Measurements from ENCODE around the gene KIAA0825.
"Not testable (repeated sequence)": the region's sequence is repeated elsewhere in the genome, so short reads cannot be mapped to it uniquely, and the experiment has no call there.

KIAA0825 gene

DNA sequence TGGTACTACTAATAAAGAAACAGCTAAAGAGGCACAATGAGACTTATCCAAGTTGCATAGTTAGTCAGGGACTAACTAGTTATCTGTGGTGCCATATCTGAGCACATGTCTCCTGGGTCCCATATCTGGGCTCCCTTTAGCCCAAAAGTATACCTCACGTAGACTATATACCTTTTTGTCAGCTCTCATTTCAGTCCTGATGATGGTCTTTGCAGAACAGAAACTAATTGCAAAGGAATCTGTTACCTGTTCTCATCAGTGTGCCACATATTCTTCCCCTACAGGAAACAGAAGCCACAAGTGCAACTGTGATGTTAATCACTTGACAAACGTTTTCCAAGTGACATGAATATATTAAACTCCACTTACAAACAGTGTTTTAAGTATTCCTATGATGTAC is 395.2 kb downstream of the KIAA0825 start:
- DNase-seq, result no peak

DNA sequence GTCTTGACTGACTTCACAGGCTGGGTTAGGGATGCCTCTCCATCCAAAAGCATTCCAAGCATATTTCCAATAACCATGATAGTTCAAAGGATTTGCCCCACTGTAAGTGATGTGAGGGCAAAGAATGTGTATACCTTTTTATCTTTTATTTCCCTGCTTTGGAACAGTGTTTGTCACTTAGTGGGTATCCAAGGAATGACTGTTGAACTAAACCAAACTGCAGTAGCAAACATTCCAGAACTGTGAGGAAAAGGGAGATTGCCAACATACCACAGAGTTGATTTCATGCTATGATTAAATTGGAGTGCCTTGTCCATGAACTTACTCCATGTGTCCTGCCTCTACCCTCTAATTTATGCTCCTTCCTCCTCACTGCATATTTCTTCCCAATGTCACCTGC is 400.0 kb downstream of the KIAA0825 start:
- DNase-seq, result no peak

DNA sequence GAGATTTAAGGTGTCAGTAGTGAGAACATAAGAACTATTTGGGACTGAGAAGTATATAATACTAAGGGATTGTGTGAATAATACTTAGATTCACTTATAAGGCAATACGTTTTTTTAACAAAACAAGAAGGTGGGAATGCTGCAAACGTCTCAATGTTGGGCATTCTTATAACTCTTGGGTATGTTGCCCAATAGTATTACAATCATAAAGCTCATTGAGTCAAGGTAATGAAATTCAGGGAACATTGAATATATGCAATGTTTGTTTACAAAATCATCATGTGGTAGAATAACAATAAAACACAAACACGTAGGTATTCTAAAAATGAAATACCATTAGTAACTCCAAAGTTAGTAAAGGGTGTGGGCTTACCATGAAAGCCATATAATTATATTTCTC is 400.7 kb downstream of the KIAA0825 start:
- DNase-seq, result no peak

DNA sequence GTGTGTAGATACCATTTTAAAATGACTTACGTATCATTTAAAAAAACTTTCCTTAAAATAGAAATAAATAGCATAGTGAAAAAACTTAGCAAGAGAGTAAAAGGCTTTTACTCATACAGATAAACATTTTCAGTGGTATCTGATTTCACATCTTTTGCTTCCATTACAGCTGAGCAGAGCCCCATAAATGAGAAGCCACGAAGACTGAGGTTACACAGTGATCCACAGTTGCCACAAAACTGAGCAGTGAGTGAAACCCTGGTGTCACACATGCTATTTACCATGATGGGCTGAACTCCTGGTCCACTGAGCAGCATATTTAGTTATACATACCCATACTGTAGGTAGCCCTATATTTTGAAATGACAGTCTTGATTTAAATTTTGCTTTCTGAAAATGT is 401.2 kb downstream of the KIAA0825 start:
- DNase-seq, result no peak

DNA sequence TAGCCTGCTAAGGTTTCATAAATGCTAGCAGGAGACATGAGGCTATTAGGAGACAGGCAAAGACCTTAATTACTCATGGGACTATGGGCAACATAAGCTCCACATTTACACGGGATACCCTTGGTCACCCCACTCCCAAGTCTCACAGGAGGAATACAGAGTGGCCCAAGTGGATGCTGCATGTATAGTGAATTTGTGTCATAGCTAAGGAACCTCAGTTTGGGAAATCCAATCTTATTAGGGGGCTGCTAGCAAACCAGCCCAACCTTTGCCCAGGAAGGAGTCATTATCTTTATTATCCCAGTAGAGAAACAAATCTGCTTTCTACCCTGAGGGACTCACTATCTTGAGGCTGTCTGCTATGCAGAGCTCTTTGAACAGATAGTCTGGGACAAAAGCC is 405.9 kb downstream of the KIAA0825 start:
- no peak for DNase-seq

DNA sequence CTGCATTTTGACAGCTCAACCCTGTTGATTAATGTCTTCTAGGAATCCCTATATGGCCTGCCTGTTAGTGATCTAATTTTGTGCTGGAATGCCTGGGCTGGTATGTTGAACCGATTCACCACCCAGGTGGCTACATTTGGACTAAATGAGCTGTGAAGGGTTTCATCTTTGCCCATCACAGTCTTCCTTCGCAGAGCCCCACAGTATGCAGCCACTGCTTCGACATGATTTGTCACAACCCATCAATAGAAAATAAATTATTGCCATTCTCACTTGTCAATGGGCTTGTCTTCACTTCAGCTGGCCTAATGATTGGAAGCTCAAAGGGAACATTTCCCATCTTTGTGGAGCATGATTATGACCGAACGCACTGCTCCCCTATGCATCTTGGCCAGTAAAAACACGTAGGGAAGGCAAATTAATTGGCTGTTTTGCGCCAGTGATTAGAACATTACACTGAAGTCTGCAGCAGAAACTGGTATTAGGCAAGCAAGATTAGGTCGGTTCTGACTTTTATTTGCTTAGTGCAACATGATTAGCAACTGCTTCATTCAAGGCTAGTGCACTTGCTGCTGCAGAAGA is 408.5 kb downstream of the KIAA0825 start:
- no peak for DNase-seq

DNA sequence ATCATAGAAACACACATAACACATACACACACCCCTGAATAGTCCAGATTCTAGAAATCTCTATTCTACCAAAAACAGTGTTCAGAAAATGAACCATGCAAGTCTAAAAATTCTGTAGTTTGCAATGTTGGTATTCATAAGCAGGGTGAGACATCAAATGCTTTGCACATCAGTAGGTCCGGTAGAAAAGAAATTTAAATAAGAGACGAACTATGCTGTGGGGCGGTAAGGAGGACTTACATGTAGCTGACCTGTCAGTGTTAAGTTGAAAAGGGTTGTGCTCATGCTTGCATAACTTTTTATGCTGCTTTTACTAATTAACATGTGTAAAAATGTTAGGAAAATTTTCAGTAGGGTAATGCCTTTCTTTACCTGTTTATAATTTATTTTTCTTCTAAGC is 409.1 kb downstream of the KIAA0825 start:
- DNase-seq, result no peak

DNA sequence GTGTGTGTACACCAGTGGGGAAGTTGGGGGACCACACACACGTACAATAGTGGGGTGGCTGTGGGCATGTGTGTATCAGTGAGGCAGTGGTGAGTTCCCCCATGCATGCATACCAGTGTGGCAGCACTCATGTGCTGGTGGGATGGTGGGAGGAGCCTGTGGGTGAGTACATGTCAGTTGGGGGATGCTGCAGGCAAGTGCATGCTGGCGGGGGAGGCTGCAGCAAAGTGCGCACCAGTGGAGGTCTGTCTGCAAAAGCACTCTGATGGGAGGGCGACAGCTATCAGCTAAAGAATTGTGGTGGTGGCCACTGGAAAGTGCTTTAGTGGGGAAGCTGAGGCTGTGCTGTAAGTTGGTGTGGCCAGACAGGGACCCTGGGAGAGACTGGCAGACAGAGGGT is 418.8 kb downstream of the KIAA0825 start:
- no peak for DNase-seq

DNA sequence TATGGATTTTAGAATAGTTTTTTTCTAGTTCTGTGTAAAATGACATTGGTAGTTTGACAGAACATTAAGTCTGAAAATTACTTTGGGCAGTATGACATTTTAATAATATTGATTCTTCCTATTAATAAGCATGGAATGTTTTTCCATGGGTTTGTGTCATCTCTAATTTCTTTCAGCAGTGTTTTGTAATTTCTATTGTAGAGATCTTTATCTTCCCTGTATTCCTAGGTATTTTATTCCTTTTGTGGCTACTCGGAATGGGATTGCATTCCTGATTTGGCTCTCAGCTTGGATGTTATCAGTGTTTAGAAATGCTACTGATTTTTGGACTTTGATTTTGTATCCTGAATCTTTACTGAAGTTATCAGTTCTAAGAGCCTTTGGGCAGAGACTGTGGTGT is 420.4 kb downstream of the KIAA0825 start:
- no peak for DNase-seq

DNA sequence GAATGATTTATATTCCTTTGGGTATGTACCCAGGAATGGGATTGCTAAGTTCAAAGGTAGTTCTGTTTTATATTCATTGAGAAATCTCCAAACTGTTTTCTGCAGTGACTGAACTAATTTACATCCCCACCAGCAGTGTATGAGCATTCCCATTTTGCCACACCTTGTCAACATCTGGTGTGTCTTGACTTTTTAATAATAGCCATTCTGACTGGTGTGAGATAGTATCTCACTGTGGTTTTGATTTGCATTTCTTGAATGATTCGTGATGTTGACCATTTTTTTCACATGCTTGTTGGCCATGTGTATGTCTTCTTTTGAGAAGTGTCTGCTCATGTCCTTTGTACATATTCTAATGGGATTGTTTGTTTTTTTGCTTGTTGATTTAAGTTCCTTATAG is 421.5 kb downstream of the KIAA0825 start:
- DNase-seq, result no peak

DNA sequence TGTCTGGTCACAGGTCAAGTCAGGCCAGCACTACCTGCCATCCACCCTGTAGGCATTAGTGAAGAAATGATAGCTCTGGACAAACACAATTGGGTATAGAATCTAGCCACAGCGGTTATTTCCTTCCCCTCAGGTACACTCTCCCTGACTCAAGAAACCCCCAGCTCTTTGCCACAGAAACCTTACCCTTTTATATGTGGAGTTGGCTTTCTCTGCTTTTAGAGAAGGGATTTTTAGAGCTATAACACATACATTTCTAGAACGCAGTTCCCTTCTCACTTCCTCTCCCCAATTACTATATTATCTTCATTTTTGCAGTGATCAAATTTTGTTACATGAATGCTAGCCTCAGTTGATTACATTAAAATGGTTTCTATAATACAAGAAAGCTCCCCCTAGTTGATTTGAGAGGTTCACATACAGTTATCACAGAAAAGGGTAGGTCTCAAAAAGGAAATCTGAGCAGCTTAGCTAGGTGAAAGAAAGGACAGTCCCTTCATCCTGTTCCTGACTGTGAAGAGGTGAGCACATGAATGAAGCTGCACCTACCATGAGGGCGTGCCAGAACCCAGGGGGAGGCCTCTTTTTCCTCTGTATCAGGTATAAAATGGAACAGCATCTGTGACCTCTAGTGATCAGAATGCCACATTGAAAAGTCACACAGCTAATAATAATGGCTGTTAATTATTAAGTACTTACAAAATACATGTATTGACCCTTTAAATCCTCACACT is 425.6 kb downstream of the KIAA0825 start:
- no peak for DNase-seq

DNA sequence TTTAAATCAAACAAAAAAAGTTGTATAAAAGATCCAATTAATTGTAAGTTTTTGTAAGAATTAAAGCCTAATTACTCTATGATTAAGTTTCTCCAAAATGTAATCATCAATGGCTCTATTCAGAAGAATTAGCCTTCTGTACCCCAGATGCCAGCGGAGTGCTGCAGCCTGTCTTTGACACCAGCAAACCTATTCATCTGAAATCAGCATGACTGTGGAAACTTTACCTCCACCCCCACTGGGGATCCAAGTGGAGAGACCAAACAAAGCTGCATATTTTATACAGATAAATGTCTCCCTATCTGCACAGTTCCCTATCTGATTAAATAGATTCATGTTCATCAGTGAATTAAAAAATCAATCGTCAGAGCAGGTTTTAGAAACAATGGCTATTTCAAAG is 426.8 kb downstream of the KIAA0825 start:
- DNase-seq, result no peak

DNA sequence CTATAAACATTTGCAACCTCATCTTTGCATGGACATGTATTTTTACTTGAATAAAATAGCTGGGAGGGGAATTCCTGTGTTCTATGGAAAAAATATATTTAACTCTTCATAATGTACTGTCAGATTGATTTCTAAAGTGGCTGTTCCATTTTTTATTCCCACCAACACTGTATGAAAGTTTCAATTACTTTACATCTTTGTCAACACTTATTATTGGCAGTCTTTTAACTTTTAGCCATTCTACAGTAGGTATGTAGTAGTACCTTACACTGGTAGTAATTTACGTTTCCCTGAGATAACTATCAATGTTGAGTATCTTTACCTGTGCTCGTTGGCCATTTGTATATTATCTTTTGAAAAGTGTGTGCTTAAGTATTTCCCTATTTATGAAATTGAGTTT is 429.7 kb downstream of the KIAA0825 start:
- DNase-seq, result no peak

DNA sequence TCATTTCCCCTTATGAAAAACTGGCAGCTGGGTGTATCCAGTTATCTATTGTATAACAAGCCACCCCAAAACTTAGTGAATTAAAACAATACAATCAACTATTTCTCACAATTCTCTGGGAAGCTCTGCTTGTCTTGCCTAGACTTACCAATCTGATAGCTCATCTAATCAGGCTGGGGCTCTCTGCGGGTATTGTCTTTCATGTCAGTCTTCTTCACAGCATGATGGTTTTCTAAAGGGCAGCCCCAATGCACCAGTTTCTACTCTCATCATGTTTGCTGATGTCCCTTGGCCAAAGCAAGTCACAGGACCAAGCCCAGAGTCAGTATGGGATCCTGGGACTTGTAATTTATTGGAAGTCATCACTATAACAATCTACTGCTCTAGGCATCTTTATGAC is 433.5 kb downstream of the KIAA0825 start:
- DNase-seq, result no peak

DNA sequence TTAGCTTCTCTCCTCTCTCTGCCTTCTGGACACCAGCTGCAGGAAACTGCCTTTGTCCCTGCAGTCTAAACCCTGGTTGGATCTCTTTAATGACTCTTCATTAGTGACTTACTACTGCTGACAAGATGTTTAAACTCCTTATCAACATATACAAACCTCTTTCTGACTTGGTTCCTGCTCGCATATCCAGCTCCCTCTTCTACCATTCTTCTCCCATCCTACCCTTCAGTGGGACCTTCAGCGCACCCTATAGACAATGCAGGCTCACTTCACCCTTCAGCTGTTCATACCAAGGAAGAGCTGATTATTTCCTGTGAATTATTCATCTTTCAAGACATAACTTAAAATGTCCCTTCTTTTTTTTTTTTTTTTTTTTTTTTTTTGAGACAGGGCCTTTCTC is 436.5 kb downstream of the KIAA0825 start:
- DNase-seq, result no peak

DNA sequence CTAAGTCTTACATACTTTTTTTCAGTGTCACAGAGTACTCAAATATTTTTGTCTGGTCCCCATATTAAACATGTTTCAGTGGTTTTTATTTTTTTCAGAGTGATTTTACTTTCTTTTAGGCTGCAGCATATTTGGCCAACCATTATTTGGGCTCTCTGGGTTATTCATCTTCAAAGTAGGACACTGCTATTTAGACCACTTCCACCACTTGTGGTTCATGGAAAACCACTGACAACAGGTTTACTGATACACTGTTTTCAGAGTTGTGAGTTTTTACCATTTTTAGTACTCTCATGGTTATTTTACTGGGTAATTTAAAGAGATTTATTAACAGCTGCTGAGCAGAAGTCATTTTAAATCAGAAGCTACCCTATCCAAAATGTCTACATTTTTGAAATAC is 437.6 kb downstream of the KIAA0825 start:
- DNase-seq, result no peak

DNA sequence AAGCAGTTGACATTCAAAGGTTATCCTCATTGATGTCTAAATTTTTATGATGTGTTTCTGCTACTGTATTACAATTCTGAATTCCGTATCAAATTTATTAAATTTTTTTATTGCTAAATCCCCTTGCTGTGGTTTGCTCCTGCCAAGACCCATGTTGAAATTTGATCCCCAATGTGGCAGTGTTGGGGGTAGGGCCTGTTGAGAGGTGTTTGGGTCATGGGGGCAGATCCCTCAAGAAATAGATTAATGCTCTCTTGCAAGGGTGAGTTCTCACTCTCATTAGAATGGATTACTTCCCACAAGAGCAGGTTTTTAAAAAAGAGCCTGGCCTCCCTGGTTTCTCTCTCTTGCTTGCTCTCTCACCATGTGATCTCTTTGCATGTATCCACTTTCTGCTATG is 442.5 kb downstream of the KIAA0825 start:
- no peak for DNase-seq

DNA sequence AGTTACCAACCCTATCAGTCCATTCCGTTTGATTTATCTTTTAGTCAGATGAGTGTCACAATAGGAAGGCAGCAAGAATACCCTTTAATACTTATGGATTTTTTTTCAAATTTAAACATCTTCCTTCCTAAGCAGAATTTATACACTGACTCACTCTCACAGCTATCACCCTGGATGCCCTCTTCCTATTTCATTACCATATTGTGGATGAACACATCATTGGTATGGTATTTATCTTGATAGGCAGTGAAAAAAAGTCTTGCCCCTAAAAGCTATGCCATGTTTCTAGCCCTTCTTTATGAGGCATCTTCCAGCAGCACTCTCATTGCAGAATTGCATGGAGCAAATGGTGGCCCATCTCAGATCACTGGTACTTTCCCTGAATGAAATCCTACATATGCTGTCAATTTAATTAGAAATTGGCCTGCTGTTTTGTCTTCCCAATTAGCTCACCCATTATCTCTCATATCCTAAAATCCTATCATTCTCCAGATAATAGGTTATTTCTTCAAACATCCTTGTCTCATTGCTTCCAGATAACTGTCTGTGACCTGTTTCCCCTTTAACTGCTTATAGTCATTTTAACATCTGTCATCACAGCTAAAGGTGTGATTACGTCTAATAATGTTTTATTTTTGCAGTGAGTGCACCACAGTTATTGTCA is 443.5 kb downstream of the KIAA0825 start:
- DNase-seq, result no peak

DNA sequence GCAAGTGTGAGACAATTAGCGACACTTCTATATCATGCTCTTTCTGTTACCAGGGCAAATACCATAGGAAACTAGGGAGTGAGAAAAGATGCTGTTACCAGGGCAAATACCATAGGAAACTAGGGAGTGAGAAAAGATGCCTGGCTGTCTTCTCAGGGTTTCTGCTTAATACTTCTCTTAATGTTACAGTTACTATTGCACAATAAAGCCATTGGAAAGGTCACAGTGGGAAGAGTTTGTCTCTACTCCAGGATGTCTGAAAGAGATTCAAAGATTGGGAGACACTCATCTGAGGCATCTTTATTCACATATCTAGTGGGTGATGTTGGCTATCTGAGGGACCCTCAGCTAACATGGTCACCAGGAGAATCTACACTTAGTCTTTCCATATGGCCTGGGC is 445.3 kb downstream of the KIAA0825 start:
- DNase-seq, result no peak

DNA sequence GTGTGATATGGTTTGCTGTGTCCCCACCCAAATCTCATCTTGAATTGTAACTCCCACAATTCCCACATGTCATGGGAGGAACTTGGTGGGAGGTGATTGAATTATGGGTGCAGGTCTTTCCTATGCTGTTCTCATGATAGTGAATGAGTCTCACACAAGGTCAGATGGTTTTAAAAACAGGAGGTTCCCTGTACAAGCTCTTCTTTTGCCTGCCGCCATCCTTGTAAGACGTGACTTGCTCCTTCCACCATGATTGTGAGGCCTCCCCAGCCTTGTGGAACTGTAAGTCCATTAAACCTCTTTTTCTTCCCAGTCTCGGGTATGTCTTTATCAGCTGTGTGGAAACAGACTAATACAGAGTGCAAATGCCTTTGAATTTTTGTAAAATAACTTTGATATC is 447.3 kb downstream of the KIAA0825 start:
- DNase-seq, result not testable (repeated sequence)

DNA sequence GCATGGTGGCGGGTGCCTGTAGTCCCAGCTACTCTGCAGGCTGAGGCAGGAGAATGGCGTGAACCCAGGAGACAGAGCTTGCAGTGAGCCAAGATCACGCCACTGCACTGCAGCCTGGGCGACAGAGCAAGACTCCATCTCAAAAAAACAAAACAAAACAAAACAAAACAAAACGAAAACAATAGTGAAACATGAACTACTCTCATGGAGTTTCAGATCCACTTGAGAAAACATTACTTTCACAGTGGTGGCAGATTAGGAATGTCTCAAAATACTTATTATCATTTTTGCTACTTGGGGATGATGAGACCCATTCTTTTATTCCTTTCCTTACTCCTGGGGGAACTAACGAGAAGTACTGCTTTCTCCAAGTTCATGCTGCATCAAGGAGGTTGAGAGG is 448.2 kb downstream of the KIAA0825 start:
- DNase-seq, result not testable (repeated sequence)

DNA sequence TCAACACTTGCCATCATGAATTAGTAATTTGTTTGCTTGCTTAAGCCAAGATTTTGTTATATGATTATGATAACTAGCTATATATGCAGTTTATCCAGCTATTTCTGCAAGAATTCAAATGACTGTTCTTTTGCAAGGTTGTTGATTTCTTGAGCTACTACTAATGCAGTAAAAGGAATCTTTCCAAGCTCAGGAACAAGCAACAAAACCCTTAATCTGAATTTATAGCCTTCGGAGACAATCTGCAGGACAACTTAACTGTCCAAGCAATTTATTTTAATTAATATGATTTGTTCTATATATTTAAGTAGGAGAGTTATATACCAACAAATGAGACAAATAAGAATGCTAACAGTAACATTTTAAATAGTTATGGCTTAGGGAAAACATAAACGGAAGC is 450.3 kb downstream of the KIAA0825 start:
- DNase-seq, result no peak

DNA sequence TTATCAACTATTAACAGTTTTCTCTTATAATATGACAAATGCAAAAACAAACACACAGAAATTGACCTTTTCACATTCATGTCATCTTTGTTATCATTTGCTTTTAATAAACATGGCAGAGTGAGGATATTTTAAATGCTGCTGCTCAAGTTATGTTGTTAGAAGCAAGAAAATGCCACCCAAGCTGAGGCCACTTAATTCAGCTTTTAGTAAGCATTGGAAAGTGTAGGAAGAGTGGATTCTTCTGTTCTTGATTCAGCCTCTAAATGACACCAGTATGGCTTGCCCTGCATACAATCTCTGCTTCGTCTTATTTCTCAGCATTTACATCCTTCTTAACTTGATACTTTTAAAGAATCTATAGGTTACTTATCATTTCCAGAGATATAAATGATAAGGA is 456.6 kb downstream of the KIAA0825 start:
- DNase-seq, result no peak

DNA sequence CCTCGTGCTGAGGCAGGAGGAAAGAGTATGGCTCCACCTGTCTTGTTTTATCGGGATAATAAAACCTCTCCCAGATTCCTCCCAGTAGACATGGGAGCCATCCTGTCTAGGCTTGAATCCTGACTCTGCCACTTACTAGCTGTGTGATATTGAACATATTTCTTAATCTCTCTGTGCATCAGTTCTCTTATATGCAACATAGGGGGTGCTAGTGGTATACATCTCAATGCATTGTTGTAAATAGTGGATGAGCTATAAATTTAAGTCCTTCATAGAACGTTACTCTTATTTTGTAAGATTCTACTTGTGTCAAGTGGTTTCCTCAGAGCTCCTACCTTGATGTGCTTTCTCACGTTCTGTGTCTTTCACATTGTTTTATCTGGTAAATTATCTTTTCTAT is 459.3 kb downstream of the KIAA0825 start:
- no peak for DNase-seq
